GM21825 (cell line): ENCODE measurements around the gene TRRAP.

Experiments used
- ATAC-seq: cut with Tn5 transposase; IDR thresholded peaks from one replicate; pipeline ENCODE4 v1.9.1; 2021; ENCODE audit warnings: mild to moderate bottlenecking, moderate library complexity; ENCODE audit not compliant: unreplicated experiment

The TRRAP gene

DNA sequence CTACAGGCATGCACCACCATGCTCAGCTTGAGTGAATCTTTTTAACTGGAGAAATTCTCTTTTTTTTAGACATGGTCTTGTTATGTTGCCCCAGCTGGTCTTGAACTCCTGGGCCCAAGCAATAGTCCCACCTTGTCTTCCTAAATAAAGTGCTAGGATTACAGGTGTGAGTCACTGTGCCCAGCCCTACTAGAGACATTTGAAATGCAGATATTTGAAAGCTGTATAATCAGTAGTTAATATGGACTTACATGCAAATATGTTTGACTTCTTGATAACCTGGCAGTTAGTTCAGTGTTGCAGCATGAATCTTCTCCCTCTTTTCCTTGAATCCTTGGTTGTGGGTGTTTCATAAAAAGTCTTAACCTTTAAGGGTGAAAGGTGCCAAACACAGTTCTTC is 8.7 kb downstream of the TRRAP start:
- no peak for ATAC-seq

GRCh38 chr7:98892609-98893008 is 14.3 kb downstream of the TRRAP start:
- ATAC-seq, result no peak

DNA sequence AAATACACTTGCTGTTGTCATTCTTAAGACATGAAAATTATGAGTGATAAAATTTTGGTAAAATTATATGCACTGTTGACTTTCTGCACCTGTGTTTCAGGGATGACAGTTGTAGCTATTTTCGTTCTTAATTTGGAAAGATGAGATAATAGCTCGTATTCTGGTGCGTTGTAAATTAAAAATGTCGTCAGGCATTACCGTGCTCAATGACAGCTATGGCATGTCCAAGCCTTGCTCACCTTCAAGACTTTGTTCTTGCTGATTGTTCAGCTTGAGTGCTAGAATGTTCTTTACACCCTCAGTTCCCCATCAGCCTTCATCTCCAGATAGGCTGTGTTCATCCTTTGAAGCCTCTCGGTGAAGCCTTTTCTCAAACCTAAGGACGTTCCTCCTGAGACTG is 21.5 kb downstream of the TRRAP start:
- no peak for ATAC-seq

DNA sequence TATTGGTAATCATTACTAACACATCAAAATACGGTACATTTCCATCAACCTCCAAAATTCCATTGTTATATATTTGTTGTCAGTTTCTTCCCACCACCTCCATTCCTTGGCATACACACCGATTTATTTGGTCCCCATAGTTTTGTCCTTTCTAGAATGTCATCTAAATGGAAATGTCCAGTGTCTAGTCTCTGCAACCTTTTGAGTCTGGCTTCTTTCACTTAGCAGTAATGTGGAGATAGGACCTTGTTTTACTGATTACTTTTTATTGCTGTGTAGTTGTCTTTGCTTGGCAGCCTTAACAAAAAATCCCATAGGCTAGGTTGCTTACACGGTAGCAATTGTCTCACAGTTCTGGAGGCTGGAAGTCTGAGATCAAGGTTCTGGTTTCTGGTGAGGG is 22.5 kb downstream of the TRRAP start:
- ATAC-seq, result no peak

- ATAC-seq, result no peak
Observed at GRCh38 chr7:98902523-98902922, 24.2 kb downstream of the TRRAP start.

- ATAC-seq, result no peak
Observed at GRCh38 chr7:98903246-98903645, 24.9 kb downstream of the TRRAP start.

DNA sequence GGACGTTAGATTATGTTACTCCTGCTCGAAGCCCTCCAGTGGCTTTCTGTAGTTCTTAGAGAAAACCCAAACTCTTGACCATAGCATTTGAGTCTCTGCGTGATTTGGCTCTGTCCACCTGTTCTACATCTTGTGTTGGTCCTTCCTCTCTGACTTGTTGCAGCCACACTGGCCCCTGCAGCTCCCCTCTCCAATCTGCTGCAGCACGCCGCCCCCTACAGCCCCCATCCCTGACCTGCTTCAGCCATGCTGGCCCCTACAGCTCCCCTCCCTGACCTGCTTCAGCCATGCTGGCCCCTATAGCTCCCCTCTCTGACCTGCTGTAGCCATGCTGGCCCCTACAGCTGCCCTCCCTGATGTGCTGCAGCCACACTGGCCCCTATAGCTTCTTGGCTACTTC is 29.2 kb downstream of the TRRAP start:
- ATAC-seq, result no peak

DNA sequence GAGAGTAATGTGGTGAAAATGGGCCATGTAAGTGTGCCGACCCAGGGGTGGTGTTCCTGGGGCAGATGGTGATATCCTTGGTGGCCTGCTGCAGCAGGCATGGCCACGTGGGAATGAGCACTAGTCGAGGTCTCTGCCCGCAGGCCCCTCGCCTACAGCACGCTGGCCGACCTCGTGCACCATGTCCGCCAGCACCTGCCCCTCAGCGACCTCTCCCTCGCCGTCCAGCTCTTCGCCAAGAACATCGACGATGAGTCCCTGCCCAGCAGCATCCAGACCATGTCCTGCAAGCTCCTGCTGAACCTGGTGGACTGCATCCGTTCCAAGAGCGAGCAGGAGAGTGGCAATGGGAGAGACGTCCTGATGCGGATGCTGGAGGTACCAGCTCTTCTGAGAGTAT is 30.3 kb downstream of the TRRAP start:
- ATAC-seq, result no peak

- ATAC-seq, result no peak
Observed at GRCh38 chr7:98909487-98909886, 31.2 kb downstream of the TRRAP start.

GRCh38 chr7:98910427-98910826 is 32.1 kb downstream of the TRRAP start:
- ATAC-seq, result no peak

GRCh38 chr7:98911916-98912315 is 33.6 kb downstream of the TRRAP start:
- no peak for ATAC-seq

GRCh38 chr7:98913026-98913425 is 34.7 kb downstream of the TRRAP start:
- no peak for ATAC-seq

DNA sequence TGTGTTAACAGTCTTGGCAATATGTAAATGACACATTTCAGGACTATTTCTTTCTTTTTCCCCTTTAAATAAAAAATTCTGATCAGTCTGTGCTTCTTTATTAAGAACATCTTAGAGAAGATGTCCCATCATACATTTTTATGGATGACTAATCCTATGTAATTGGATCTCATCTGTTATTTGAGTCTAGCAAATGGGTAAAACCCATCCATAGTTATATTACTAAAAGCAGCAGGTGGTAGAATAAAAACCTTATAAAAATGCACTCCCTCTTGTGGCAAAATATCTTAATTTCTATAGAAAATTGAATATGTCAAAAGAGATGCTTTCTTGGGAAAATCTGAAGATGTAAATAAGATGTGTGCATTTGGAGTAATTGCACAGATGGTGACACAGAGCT is 35.3 kb downstream of the TRRAP start:
- no peak for ATAC-seq

DNA sequence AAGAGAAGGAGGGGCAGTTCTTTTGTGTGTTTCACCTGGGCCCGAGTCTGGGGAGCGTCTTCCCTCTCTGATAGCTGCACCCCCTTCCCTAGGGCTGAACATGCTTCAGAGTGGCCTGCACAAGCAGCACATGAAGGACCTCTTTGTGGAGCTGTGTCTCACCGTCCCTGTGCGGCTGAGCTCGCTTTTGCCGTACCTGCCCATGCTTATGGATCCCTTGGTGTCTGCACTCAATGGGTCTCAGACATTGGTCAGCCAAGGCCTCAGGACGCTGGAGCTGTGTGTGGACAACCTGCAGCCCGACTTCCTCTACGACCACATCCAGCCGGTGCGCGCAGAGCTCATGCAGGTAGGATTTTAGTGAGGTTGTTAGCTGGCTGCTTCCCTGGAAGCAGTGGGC is 39.0 kb downstream of the TRRAP start:
- no peak for ATAC-seq

DNA sequence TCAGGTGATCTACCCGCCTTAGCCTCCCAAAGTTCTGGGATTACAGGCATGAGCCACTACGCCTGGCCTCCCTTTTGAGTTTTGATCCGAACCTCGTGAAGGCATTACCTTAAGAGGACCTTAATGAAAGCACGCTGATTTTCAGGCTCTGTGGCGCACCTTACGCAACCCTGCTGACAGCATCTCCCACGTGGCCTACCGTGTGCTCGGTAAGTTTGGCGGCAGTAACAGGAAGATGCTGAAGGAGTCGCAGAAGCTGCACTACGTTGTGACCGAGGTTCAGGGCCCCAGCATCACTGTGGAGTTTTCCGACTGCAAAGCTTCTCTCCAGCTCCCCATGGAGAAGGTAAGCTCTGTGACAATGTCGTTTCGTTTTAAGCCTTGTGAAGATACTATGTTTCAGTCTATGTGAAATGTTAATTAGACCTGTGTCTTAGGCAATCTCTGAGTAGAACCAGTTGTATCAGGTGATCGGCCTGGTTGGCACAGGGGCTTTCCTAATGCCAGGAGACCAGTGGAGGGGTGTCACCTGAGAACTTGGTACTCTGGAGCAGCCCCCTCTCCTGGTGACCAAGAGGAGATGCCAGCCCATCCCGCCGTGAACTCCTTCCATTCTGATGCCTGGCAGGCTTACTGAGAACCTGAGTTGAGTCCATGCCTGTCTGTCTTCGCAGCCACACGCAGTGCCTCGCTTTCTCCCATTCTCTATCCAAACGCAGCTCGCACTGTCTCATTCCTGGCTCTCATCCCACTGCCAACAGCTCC is 43.5 kb downstream of the TRRAP start:
- ATAC-seq, result no peak

DNA sequence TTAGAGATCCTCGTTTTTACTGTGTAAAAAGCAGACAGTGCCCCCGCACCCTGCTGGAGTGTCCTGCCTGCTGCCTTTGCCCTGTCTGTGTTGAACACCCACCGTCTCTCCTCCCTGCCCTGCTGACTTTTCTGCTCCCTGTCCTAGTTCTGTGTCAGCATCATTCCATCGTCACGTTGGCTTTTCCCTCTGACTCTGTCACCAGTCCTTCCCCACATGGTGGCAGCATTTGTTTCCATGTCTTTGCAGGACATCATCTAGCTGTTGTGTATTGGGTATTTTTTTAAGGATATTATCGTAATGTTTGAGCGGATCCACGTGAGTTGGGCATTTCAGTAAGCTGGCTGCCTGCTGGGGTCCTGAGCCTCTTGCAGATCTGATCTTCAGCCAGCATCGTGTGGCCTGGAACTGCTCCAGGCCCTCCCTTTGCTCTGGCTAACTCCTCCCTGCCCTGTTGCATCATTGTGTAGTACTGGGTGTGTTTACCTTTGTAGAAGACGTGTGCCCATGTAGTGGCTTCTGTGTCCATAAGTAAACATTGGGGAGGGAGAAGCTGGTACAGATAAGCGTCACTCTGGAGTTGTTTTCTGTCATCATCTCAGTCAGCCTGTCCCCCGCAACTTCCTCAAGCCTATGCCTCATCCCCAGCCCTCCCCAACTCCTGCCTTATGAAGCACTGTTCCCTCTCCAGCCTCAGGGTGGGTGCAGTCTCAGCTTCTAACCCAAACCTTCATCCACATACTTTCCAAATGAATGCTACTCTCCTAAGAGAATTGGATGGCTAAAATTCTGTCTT is 44.3 kb downstream of the TRRAP start:
- no peak for ATAC-seq

GRCh38 chr7:98923512-98923911 is 45.2 kb downstream of the TRRAP start:
- ATAC-seq, result no peak

GRCh38 chr7:98927125-98927524 is 48.8 kb downstream of the TRRAP start:
- no peak for ATAC-seq

DNA sequence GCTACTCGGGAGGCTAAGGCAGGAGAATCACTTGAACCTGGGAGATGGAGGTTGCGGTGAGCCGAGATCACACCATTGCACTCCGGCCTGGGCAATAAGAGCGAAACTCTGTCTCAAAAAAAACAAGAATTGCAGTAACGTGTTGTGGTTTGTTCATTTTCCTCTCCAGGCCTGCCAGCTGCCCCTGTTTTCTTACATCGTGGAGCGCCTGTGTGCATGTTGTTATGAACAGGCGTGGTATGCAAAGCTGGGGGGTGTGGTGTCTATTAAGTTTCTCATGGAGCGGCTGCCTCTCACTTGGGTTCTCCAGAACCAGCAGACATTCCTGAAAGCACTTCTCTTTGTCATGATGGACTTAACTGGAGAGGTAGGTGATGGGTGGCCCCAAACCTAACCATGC is 52.1 kb downstream of the TRRAP start:
- ATAC-seq, result peak; percentile 13

DNA sequence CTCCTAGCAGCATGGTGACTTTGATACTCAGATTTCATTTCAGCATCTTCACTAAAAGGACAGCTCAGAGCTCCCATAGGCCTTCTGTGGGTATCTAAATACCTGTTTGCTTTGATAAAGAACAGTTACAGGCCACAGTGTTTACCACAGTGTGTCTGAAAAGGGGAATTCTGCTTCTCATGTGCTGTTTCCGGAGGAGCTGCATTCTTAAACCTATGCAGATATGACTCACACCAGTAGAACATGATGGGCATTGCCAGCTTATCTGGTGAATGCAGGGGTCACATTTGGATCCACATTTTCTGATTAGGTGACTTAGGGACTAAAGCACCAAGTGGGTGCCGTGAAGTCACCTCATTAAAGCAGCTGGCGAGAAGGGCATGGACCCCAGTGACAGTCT is 52.6 kb downstream of the TRRAP start:
- ATAC-seq, result peak; percentile 65

GRCh38 chr7:98933321-98933720 is 55.0 kb downstream of the TRRAP start:
- ATAC-seq, result no peak

DNA sequence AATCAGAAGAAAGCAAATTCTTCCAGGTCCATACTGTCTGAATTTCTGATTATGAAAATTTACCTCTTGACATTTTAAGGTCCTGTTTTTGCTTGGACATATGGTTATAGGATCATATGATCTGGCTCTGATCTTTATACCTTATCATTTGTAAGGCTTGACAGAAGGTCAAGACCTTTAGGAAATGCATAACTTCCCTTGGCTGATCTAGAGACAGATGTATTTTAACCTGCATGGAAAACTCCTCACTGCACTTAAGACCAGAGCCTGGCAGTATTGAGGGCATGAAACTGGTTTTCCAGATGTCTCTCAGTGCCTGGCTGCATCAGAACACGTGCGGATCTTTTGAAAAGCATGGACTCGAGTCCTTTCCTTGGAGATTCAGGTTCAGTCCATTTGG is 55.9 kb downstream of the TRRAP start:
- ATAC-seq, result no peak
